Tibial nerve (tissue), 3 donors: ENCODE measurements around the gene CNNM4.

Experiments
- CTCF ChIP-seq, 5 experiments: fragments of 200-600 bp in 3 of 5; fragments of 450-650 bp in 2 of 5; sonication (generic) in 3 of 5; IDR thresholded peaks; one replicate each; pipeline ENCODE4 v1.5.1; 2016 to 2019; ENCODE audit warnings: antibody characterized with exemption in 5 of 5, mild to moderate bottlenecking in 3 of 5, moderate library complexity in 2 of 5
- POLR2A ChIP-seq, 2 donors: fragments of 450-650 bp; IDR thresholded peaks; one replicate each; pipeline ENCODE4 v1.6.1; 2017; ENCODE audit warnings: antibody characterized with exemption in 2 of 2, mild to moderate bottlenecking in 2 of 2, moderate library complexity in 2 of 2

DNA sequence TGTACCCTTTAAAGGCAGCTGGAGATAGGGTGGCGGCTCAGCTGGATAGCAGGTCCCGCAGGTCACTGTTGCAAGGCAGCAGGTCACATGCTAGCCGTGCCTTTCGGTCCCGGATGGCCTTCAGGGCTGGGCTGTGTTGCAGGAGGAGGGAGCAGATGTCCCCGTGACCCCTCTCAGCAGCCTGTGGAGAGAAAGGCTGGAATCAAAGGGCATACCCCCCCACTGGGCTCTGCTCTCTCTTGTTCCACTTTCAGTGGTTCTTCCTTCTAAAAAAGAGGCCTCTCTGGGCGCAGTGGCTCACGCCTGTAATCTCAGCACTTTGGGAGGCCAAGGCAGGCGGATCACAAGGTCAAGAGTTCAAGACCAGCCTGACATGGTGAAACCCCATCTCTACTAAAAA lies 87.6 kb downstream of the CNNM4 start:
- no peak for TF ChIP-seq CTCF (IDR thresholded peaks at IDR 0.05)
- no peak for TF ChIP-seq POLR2A (IDR thresholded peaks at IDR 0.05)
